WTC11 (cell line): ENCODE results near the gene PARL.

Source experiments
- ARID4B ChIP-seq: sonication (generic); formaldehyde crosslinking; IDR thresholded peaks from 2 replicates; pipeline ENCODE4 v1.8.0; 2023; ENCODE audit warnings: missing genetic modification reagents, mild to moderate bottlenecking, borderline replicate concordance
- USF1 ChIP-seq: sonication (generic); formaldehyde crosslinking; IDR thresholded peaks from 2 replicates; pipeline ENCODE4 v1.8.0; 2022; ENCODE audit warnings: mild to moderate bottlenecking, missing genetic modification reagents

- TF ChIP-seq ARID4B (CRISPR knock-in tag) (no peak), USF1 (CRISPR knock-in tag) (no peak)
Observed at GRCh38 chr3:183896184-183896583, 11.5 kb upstream of the PARL start.
